ENCODE results near the gene AGBL1. TPM values are rescaled to one million over a fixed set of nuclear protein-coding genes. Genes with fewer than 3 reads are reported as not detected.

AGBL1 gene
- total and polyA plus RNA-seq, 9 donors = under 0.01 to 0.02 TPM; not detected in 7

GRCh38 chr15:86558686-86559085 is 479.0 kb downstream of the AGBL1 start:
- Histone ChIP-seq H3K9me3 (no peaks in the 10 kb centered on the region), H3K4me3 (no peak overlapping the region), H3K27ac (no peak overlapping the region), H3K36me3 (no peaks in the 10 kb centered on the region), H3K27me3 (no peaks in the 10 kb centered on the region), H3K4me1 (ENCODE audit: insufficient read depth) (no peaks in the 10 kb centered on the region)
- DNase-seq = no peak
- intact Hi-C loops (cut with DNase I) = no loop called here
- 69 to 83% (median 73%) methylated on average over 5 of the region's 5 CpGs for WGBS, 3 donors
- TF ChIP-seq POLR2A (IDR thresholded peaks at IDR 0.05) = no peak

DNA sequence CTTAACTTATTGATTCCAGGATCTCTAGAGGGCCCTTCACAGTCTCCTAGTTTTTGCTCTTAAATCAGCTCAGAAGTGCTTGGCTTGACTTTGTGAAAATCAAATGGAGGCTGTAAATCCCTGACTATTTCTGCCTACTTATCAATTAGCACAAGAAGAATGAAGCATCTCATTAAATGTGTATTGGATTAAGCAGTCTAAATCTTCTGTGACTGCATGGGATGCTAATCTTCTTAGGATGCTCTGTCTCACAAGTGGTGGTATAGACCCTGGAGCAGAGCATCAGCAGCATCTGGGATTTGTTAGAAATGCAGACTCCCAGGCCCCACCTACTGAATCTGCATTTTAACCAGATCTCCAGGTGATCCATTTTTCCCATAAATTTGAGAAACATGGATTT is 488.7 kb downstream of the AGBL1 start:
- Histone ChIP-seq H3K27me3 (no peaks in the 10 kb centered on the region), H3K27ac (no peak overlapping the region), H3K9me3 (no peaks in the 10 kb centered on the region), H3K4me3 (no peak overlapping the region), H3K36me3 (no peaks in the 10 kb centered on the region), H3K4me1 (ENCODE audit: insufficient read depth) (no peaks in the 10 kb centered on the region)
- DNase-seq = no peak
- intact Hi-C loops (cut with DNase I) = no loop called here
- TF ChIP-seq, protein P1, sequence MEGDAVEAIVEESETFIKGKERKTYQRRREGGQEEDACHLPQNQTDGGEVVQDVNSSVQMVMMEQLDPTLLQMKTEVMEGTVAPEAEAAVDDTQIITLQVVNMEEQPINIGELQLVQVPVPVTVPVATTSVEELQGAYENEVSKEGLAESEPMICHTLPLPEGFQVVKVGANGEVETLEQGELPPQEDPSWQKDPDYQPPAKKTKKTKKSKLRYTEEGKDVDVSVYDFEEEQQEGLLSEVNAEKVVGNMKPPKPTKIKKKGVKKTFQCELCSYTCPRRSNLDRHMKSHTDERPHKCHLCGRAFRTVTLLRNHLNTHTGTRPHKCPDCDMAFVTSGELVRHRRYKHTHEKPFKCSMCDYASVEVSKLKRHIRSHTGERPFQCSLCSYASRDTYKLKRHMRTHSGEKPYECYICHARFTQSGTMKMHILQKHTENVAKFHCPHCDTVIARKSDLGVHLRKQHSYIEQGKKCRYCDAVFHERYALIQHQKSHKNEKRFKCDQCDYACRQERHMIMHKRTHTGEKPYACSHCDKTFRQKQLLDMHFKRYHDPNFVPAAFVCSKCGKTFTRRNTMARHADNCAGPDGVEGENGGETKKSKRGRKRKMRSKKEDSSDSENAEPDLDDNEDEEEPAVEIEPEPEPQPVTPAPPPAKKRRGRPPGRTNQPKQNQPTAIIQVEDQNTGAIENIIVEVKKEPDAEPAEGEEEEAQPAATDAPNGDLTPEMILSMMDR (IDR thresholded peaks at IDR 0.05) = no peak

DNA sequence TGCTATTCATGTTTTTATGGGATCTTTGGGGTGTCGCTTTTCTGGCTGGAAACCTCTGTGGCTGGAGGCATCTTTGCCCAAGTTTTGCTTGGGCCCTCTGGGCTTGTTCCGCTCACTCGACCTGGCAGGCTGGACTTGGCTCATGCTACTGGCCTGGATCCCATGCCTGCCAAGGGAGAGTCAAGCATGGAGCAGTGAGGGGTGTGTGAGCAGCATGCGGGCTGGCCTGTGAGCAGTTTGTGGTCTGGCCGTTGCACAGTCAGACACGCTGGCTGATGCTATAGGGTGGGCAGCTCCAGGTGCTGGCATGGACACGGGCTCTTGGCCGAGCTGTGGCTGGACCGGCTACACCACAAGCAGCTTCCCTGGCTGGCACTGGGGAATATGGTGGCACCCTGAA is 491.1 kb downstream of the AGBL1 start:
- no peaks in the 10 kb centered on the region for H3K9me3 ChIP-seq
- no peak for DNase-seq
- no peak overlapping the region for H3K27ac ChIP-seq
- WGBS, 3 donors = 87 to 91% (median 89%) methylated on average over 9 of the region's 9 CpGs
- no peak overlapping the region for H3K4me3 ChIP-seq
- no peaks in the 10 kb centered on the region for H3K36me3 ChIP-seq
- no peaks in the 10 kb centered on the region for H3K4me1 ChIP-seq (ENCODE audit: insufficient read depth)
- no peaks in the 10 kb centered on the region for H3K27me3 ChIP-seq
- intact Hi-C loops (cut with DNase I) = no loop called here
- TF ChIP-seq EP300 (IDR thresholded peaks at IDR 0.05) = no peak
- TF ChIP-seq POLR2A (IDR thresholded peaks at IDR 0.05) = no peak
- TF ChIP-seq, protein P1 (IDR thresholded peaks at IDR 0.05) = no peak

- H3K36me3 ChIP-seq = no peaks in the 10 kb centered on the region
- WGBS, 3 donors = 59 to 83% (median 67%) methylated on average over 8 to 11 of the region's 11 CpGs
- intact Hi-C loops (cut with DNase I) = no loop called here
- H3K27ac ChIP-seq = no peak overlapping the region
- TF ChIP-seq EP300 (IDR thresholded peaks at IDR 0.05) (no peak), POLR2A (IDR thresholded peaks at IDR 0.05) (no peak)
- TF ChIP-seq, protein P1 (IDR thresholded peaks at IDR 0.05) = no peak
- no peaks in the 10 kb centered on the region for H3K4me1 ChIP-seq (ENCODE audit: insufficient read depth)
- no peak overlapping the region for H3K4me3 ChIP-seq
- no peak for DNase-seq
- H3K9me3 ChIP-seq = no peaks in the 10 kb centered on the region
- H3K27me3 ChIP-seq = no peaks in the 10 kb centered on the region
Observed at GRCh38 chr15:86571873-86572272, 492.2 kb downstream of the AGBL1 start.

DNA sequence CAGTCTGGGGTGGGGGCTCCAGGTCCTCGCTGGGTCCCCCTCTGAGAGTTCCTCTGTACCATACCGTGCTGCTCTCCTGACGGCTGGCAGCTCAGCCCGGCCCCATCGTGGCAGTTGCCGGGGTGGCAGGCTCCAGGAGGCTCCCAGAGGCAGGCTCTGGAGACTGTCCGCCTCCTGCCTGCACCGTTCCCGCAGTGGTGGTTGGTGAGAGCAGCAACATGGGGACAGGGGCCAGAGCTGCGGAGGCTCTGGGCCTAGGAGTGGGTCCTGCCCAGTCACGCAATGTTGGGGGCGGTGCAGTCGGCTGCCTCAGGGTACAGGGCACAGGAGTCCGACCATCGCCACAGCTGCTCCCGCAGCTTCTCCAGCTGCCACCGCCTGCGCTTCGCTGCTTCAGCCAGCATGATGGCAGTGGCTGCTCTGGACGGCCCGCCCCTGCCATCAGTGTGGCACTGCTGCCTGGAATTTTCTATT is 492.7 kb downstream of the AGBL1 start:
- Histone ChIP-seq H3K4me1 (ENCODE audit: insufficient read depth) (no peaks in the 10 kb centered on the region), H3K27me3 (no peaks in the 10 kb centered on the region), H3K9me3 (no peaks in the 10 kb centered on the region), H3K36me3 (no peaks in the 10 kb centered on the region), H3K4me3 (no peak overlapping the region), H3K27ac (no peak overlapping the region)
- TF ChIP-seq POLR2A (IDR thresholded peaks at IDR 0.05) = no peak
- TF ChIP-seq, protein P1 (IDR thresholded peaks at IDR 0.05) = no peak
- no peak for TF ChIP-seq EP300 (IDR thresholded peaks at IDR 0.05)
- WGBS, 3 donors = 79 to 83% (median 82%) methylated on average over 20 to 21 of the region's 21 CpGs
- DNase-seq = no peak
- intact Hi-C loops (cut with DNase I) = no loop called here
